ENCODE results near the gene TSHZ1. TPM values are rescaled to one million over a fixed set of nuclear protein-coding genes. Genes with fewer than 3 reads are reported as not detected.

Gene TSHZ1
- polyA plus RNA-seq, 1 of the 3 experiments (the other 2 are of a cell fraction), result 2.6 TPM

- H3F3A ChIP-seq (replicated peaks; ENCODE audit: insufficient read depth), result no peaks in the 10 kb centered on the region
- H3K4me1 ChIP-seq (ENCODE audit: control insufficient read depth in 1 of 2, insufficient read depth in 2 of 2, low read depth in 1 of 2, low read length in 1 of 2), result no peaks in the 10 kb centered on the region
- H3K9ac ChIP-seq, result no peak overlapping the region
- whole genome bisulfite sequencing (ENCODE audit: low lambda C conversion rate), result 93% methylated on average over 15 of the region's 23 CpGs
- no peak overlapping the region for H3K27ac ChIP-seq (ENCODE audit: low read depth in 2 of 2, low read length in 1 of 2)
- DNase-seq, result no peak
- H3K79me2 ChIP-seq (ENCODE audit: insufficient read depth), result no peaks in the 10 kb centered on the region
- H3K9me3 ChIP-seq, result no peaks in the 10 kb centered on the region
- H3K9me2 ChIP-seq, result no peaks in the 10 kb centered on the region
- CTCF ChIA-PET, result no interaction called here
- H3K4me3 ChIP-seq (ENCODE audit: low read depth in 2 of 2, low read length in 1 of 2), result no peak overlapping the region
- POLR2A ChIA-PET, result no interaction called here
- H3K4me2 ChIP-seq, result no peak overlapping the region
- H3K27me3 ChIP-seq (ENCODE audit: insufficient read depth), result no peaks in the 10 kb centered on the region
- TF ChIP-seq NRF1 (IDR thresholded peaks at IDR 0.05; ENCODE audit: low read depth, low read length), result no peak
- no peak for TF ChIP-seq YY1 (IDR thresholded peaks at IDR 0.05; ENCODE audit: low read depth)
- no peak for TF ChIP-seq POLR2AphosphoS5 (IDR thresholded peaks at IDR 0.05; ENCODE audit: low read depth, low read length)
- no peak for TF ChIP-seq TEAD4 (IDR thresholded peaks at IDR 0.05; ENCODE audit: borderline replicate concordance, insufficient read depth)
- TF ChIP-seq FOXJ3 (CRISPR knock-in tag; IDR thresholded peaks at IDR 0.05), result no peak
- no peak for TF ChIP-seq CTCF (IDR thresholded peaks at IDR 0.05)
- H4K20me1 ChIP-seq (ENCODE audit: insufficient read depth), result no peaks in the 10 kb centered on the region
- peaks cover 0 to 6% of the 10 kb centered on the region in 2 experiments for H3K36me3 ChIP-seq (replicated peaks in 1 of 2; ENCODE audit: control insufficient read depth in 1 of 2, insufficient read depth in 2 of 2, low read length in 1 of 2)
- H2AFZ ChIP-seq (ENCODE audit: low read depth), result no peak overlapping the region
Measured at GRCh38 chr18:75287006-75287405, 76.4 kb downstream of the TSHZ1 start.

GRCh38 chr18:75287700-75288099, 77.1 kb downstream of the TSHZ1 start:
- Histone ChIP-seq H3K9me2 (no peaks in the 10 kb centered on the region), H3K9ac (no peak overlapping the region), H3K79me2 (ENCODE audit: insufficient read depth) (no peaks in the 10 kb centered on the region), H4K20me1 (ENCODE audit: insufficient read depth) (no peaks in the 10 kb centered on the region), H3K27ac (ENCODE audit: low read depth in 2 of 2, low read length in 1 of 2) (no peak overlapping the region), H3K27me3 (ENCODE audit: insufficient read depth) (no peaks in the 10 kb centered on the region), H3K4me1 (ENCODE audit: control insufficient read depth in 1 of 2, insufficient read depth in 2 of 2, low read depth in 1 of 2, low read length in 1 of 2) (no peaks in the 10 kb centered on the region), H3K4me3 (ENCODE audit: low read depth in 2 of 2, low read length in 1 of 2) (no peak overlapping the region), H3K36me3 (replicated peaks in 1 of 2; ENCODE audit: control insufficient read depth in 1 of 2, insufficient read depth in 2 of 2, low read length in 1 of 2) (peaks cover 0 to 6% of the 10 kb centered on the region in 2 experiments), H3F3A (replicated peaks; ENCODE audit: insufficient read depth) (no peaks in the 10 kb centered on the region), H3K9me3 (no peaks in the 10 kb centered on the region), H3K4me2 (no peak overlapping the region), H2AFZ (ENCODE audit: low read depth) (no peak overlapping the region)
- DNase-seq, result no peak
- ChIA-PET POLR2A (no interaction called here), CTCF (interaction anchor here (0.7 kb wide), 1 partner anchor 11 kb away, joined by 3 read pairs; no protein-coding TSS in a partner anchor)
- 95% methylated on average over 14 of the region's 24 CpGs for WGBS (ENCODE audit: low lambda C conversion rate)
- TF ChIP-seq ELF1 (IDR thresholded peaks at IDR 0.05), result no peak
- TF ChIP-seq EP300 (IDR thresholded peaks at IDR 0.05; ENCODE audit: borderline replicate concordance in 1 of 2, low read depth in 1 of 2, low read length in 1 of 2), result no peak
- TF ChIP-seq ZBTB33 (IDR thresholded peaks at IDR 0.05; ENCODE audit: borderline replicate concordance, low read depth), result no peak
- no peak for TF ChIP-seq USF1 (IDR thresholded peaks at IDR 0.05; ENCODE audit: borderline replicate concordance, low read depth)

All from SK-N-SH (cell line).